H9 (cell line): Measurements from ENCODE around the gene ATXN10. TPM values are rescaled to one million over a fixed set of nuclear protein-coding genes. Genes with fewer than 3 reads are reported as not detected.

Experiments used
- DNase-seq: peaks from one replicate; pipeline ENCODE4 v3.0.0-alpha.2; 2017
- H2AFZ ChIP-seq: one replicate; pipeline ENCODE4 v1.6.1; 2013; ENCODE audit warnings: mild to moderate bottlenecking, low read length, control low read depth, moderate library complexity
- H2AK5ac ChIP-seq: 2 replicates; pipeline ENCODE4 v1.6.1; 2013; ENCODE audit warnings: low read length, control low read depth, mixed read lengths; ENCODE audit not compliant: insufficient read length
- H2BK120ac ChIP-seq: one replicate; pipeline ENCODE4 v1.6.1; 2013; ENCODE audit warnings: low read depth, mild to moderate bottlenecking, low read length, control low read depth, inconsistent platforms; ENCODE audit not compliant: poor library complexity, severe bottlenecking
- H2BK12ac ChIP-seq: 2 replicates; pipeline ENCODE4 v1.6.1; 2013; ENCODE audit warnings: low read length, control low read depth, mixed read lengths, low read depth; ENCODE audit not compliant: insufficient read length
- H2BK15ac ChIP-seq: 2 replicates; pipeline ENCODE4 v1.6.1; 2013; ENCODE audit warnings: low read depth, low read length, control low read depth
- H2BK20ac ChIP-seq: one replicate; pipeline ENCODE4 v1.6.1; 2013; ENCODE audit warnings: low read depth, mild to moderate bottlenecking, low read length, control low read depth, inconsistent platforms; ENCODE audit not compliant: poor library complexity, severe bottlenecking
- H2BK5ac ChIP-seq: 2 replicates; pipeline ENCODE4 v1.6.1; 2013; ENCODE audit warnings: low read length, control low read depth, mixed read lengths; ENCODE audit not compliant: insufficient read length
- H3K14ac ChIP-seq: 2 replicates; pipeline ENCODE4 v1.6.1; 2013; ENCODE audit warnings: low read length, control low read depth; ENCODE audit not compliant: insufficient read depth
- H3K18ac ChIP-seq: 2 replicates; pipeline ENCODE4 v1.6.1; 2013; ENCODE audit warnings: low read depth, mild to moderate bottlenecking, mixed read lengths, low read length, control low read depth; ENCODE audit not compliant: insufficient read length
- H3K23ac ChIP-seq: 2 replicates; pipeline ENCODE4 v1.6.1; 2013; ENCODE audit warnings: low read length, control low read depth, mixed read lengths, low read depth; ENCODE audit not compliant: insufficient read length
- H3K23me2 ChIP-seq: 2 replicates; pipeline ENCODE4 v1.6.1; 2013; ENCODE audit warnings: low read depth, mild to moderate bottlenecking, mixed read lengths, low read length, control low read depth; ENCODE audit not compliant: insufficient read length, poor library complexity, severe bottlenecking
- H3K27ac ChIP-seq: 2 replicates; pipeline ENCODE4 v1.5.1; 2013; ENCODE audit warnings: low read length, control low read depth, mixed read lengths, low read depth; ENCODE audit not compliant: insufficient read length
- H3K27me3 ChIP-seq: 2 replicates; pipeline ENCODE4 v1.6.1; 2013; ENCODE audit warnings: low read length, control low read depth, inconsistent platforms; ENCODE audit not compliant: insufficient read depth
- H3K4ac ChIP-seq: 2 replicates; pipeline ENCODE4 v1.6.1; 2013; ENCODE audit warnings: low read depth, mild to moderate bottlenecking, control low read depth, inconsistent platforms, low read length, moderate library complexity
- H3K4me1 ChIP-seq: 2 replicates; pipeline ENCODE4 v1.6.1; 2013; ENCODE audit warnings: low read length, control low read depth, inconsistent platforms; ENCODE audit not compliant: insufficient read depth
- H3K4me2 ChIP-seq: 2 replicates; pipeline ENCODE4 v1.6.1; 2013; ENCODE audit warnings: low read length, control low read depth, mixed read lengths; ENCODE audit not compliant: insufficient read length, insufficient read depth
- H3K56ac ChIP-seq: 2 replicates; pipeline ENCODE4 v1.6.1; 2013; ENCODE audit warnings: low read depth, mild to moderate bottlenecking, mixed read lengths, low read length, control low read depth; ENCODE audit not compliant: insufficient read length
- H3K79me1 ChIP-seq: 2 replicates; pipeline ENCODE4 v1.6.1; 2013; ENCODE audit warnings: low read depth, mild to moderate bottlenecking, moderate library complexity, low read length, control low read depth, inconsistent platforms; ENCODE audit not compliant: insufficient read depth, poor library complexity, severe bottlenecking
- H3K79me2 ChIP-seq: 2 replicates; pipeline ENCODE4 v1.6.1; 2013; ENCODE audit warnings: low read length, control low read depth, inconsistent platforms; ENCODE audit not compliant: insufficient read depth
- H3K9ac ChIP-seq: 2 replicates; pipeline ENCODE4 v1.6.1; 2013; ENCODE audit warnings: low read length, control low read depth, mixed read lengths; ENCODE audit not compliant: insufficient read length; ENCODE audit errors: extremely low read depth
- H3K9me3 ChIP-seq: one replicate; pipeline ENCODE4 v1.6.1; 2013; ENCODE audit warnings: low read depth, low read length, inconsistent platforms; ENCODE audit not compliant: control insufficient read depth
- H3T11ph ChIP-seq: one replicate; pipeline ENCODE4 v1.6.1; 2013; ENCODE audit warnings: mild to moderate bottlenecking, low read length, control low read depth, inconsistent platforms
- H4K20me1 ChIP-seq: one replicate; pipeline ENCODE4 v1.6.1; 2013; ENCODE audit not compliant: control insufficient read depth, insufficient read length, insufficient read depth
- H4K5ac ChIP-seq: 2 replicates; pipeline ENCODE4 v1.6.1; 2013; ENCODE audit warnings: low read depth, mild to moderate bottlenecking, mixed read lengths, low read length, control low read depth; ENCODE audit not compliant: insufficient read length
- H4K8ac ChIP-seq: replicated peaks from 2 replicates; pipeline ENCODE4 v1.6.1; 2013; ENCODE audit warnings: low read length, control low read depth, mixed read lengths, low read depth; ENCODE audit not compliant: insufficient read length
- H4K91ac ChIP-seq: 2 replicates; pipeline ENCODE4 v1.6.1; 2013; ENCODE audit warnings: low read depth, mild to moderate bottlenecking, moderate library complexity, mixed read lengths, low read length, control low read depth; ENCODE audit not compliant: insufficient read length
- H3K27ac Mint-ChIP-seq, 3 experiments: 2 replicates in 2 of 3; 3 replicates in 1 of 3; pipeline ENCODE4 v1.8.0; 2020 to 2021; ENCODE audit warnings: mixed read lengths in 3 of 3, mild to moderate bottlenecking in 1 of 3, moderate library complexity in 1 of 3
- H3K27me3 Mint-ChIP-seq: 2 replicates; pipeline ENCODE4 v1.8.0; 2021; ENCODE audit warnings: low read depth, mild to moderate bottlenecking, moderate library complexity, mixed read lengths
- H3K36me3 Mint-ChIP-seq, 3 experiments: 2 replicates in 2 of 3; 3 replicates in 1 of 3; pipeline ENCODE4 v1.8.0; 2020 to 2021; ENCODE audit warnings: low read depth in 3 of 3, mixed read lengths in 3 of 3; ENCODE audit not compliant: insufficient read depth in 1 of 3
- H3K4me1 Mint-ChIP-seq, 2 experiments: 2 replicates each; pipeline ENCODE4 v1.8.0; 2020; ENCODE audit warnings: mixed read lengths in 2 of 2
- H3K4me3 Mint-ChIP-seq, 2 experiments: 2 replicates in 1 of 2; 3 replicates in 1 of 2; pipeline ENCODE4 v1.8.0; 2020 to 2021; ENCODE audit warnings: mild to moderate bottlenecking in 2 of 2, mixed read lengths in 2 of 2, moderate library complexity in 1 of 2
- H3K9me3 Mint-ChIP-seq, 2 experiments: 2 replicates in 1 of 2; 3 replicates in 1 of 2; pipeline ENCODE4 v1.8.0; 2020; ENCODE audit warnings: mild to moderate bottlenecking in 2 of 2, mixed read lengths in 2 of 2, moderate library complexity in 1 of 2
- CTCF ChIP-seq: fragments of 200-600 bp; sonication (generic); conservative IDR thresholded peaks from 3 replicates; pipeline ENCODE4 v1.8.0; 2021; ENCODE audit warnings: antibody characterized with exemption, mild to moderate bottlenecking
- WGBS: extraction: QIAGEN DNeasy Blood & Tissue Kit; methylation state at CpG from one replicate; pipeline ENCODE4 v1.1.7; 2013; ENCODE audit warnings: missing lambda C conversion rate, low lambda C conversion rate, mixed read lengths; ENCODE audit not compliant: insufficient read length; ENCODE audit errors: extremely low coverage; 5-methylcytosine and 5-hydroxymethylcytosine counted together
- total RNA-seq: library from RNA; stranded (reverse); gene quantifications from 2 replicates; pipeline ENCODE4 v1.2.1, GENCODE V29; 2021

Gene ATXN10
- total RNA-seq, 1 experiment from 2014 or later, result 210 TPM

- no peak overlapping the region for H2AK5ac ChIP-seq
- H3K9me3 Mint-ChIP-seq, result no peaks in the 10 kb centered on the region
- H3K27me3 ChIP-seq, result no peaks in the 10 kb centered on the region; the same call in 1 of the 2 replicates
- H2BK12ac ChIP-seq, result no peak overlapping the region
- no peak overlapping the region for H4K91ac ChIP-seq
- H3K23ac ChIP-seq, result no peak overlapping the region
- H3K4me2 ChIP-seq, result no peak overlapping the region
- no peaks in the 10 kb centered on the region for H3K36me3 Mint-ChIP-seq
- DNase-seq, result no peak
- no peak overlapping the region for H2BK15ac ChIP-seq
- H4K5ac ChIP-seq, result no peak overlapping the region
- no peaks in the 10 kb centered on the region; the same call in 1 of the 2 replicates for H3K4me1 ChIP-seq
- no peak overlapping the region for H2BK120ac ChIP-seq
- H3K4ac ChIP-seq, result no peak overlapping the region
- no peak overlapping the region for H3K27ac ChIP-seq
- no peaks in the 10 kb centered on the region for H3K9me3 ChIP-seq
- H2AFZ ChIP-seq, result no peak overlapping the region
- H3K23me2 ChIP-seq, result no peaks in the 10 kb centered on the region
- no peaks in the 10 kb centered on the region for H3K79me1 ChIP-seq
- H3T11ph ChIP-seq, result no peak overlapping the region
- H3K14ac ChIP-seq, result no peak overlapping the region
- no peak overlapping the region; a peak in 1 of 5 replicates for H3K4me3 Mint-ChIP-seq
- H2BK5ac ChIP-seq, result no peak overlapping the region
- no peak for TF ChIP-seq CTCF
- peaks cover 63% of the 10 kb centered on the region for H3K27me3 Mint-ChIP-seq
- no peaks in the 10 kb centered on the region for H3K79me2 ChIP-seq
- WGBS, result no CpG with 5 or more reads among the region's 12 CpGs
- no peak overlapping the region for H3K56ac ChIP-seq
- H4K8ac ChIP-seq, result no peak overlapping the region
- H3K9ac ChIP-seq, result no peak overlapping the region
- no peaks in the 10 kb centered on the region for H4K20me1 ChIP-seq
- H2BK20ac ChIP-seq, result no peak overlapping the region
- H3K4me1 Mint-ChIP-seq, result peaks cover 25 to 26% of the 10 kb centered on the region in 2 experiments
- no peak overlapping the region for H3K18ac ChIP-seq
- H3K27ac Mint-ChIP-seq, result no peak overlapping the region
Measured at GRCh38 chr22:45644714-45645113, 26.9 kb upstream of the ATXN10 start.
